GM23338 (cell line): ENCODE data around the gene CAPN9. TPM values are rescaled to one million over a fixed set of nuclear protein-coding genes. Genes with fewer than 3 reads are reported as not detected.

ENCODE experiments used
- ATAC-seq: fragments of 200-7000 bp; cut with Tn5 transposase; 3 replicates; pipeline ENCODE4 v1.9.1; 2020
- DNase-seq: peaks from one replicate; pipeline ENCODE4 v3.0.0-alpha.2; 2015; ENCODE audit warnings: low spot score
- H2AFZ ChIP-seq: fragments of 200-600 bp; sonication (generic); 2 replicates; pipeline ENCODE4 v1.8.0; 2016; ENCODE audit warnings: antibody characterized with exemption, mild to moderate bottlenecking, moderate library complexity
- H3F3A ChIP-seq: fragments of 200-600 bp; sonication (generic); replicated peaks from 2 replicates; pipeline ENCODE4 v1.8.0; 2017; ENCODE audit warnings: antibody characterized with exemption, mixed run types, low read depth
- H3K27ac ChIP-seq: fragments of 200-600 bp; sonication (generic); 2 replicates; pipeline ENCODE4 v1.6.1; 2016; ENCODE audit warnings: low read depth
- H3K27me3 ChIP-seq: fragments of 200-600 bp; sonication (generic); 2 replicates; pipeline ENCODE4 v1.8.0; 2016; ENCODE audit warnings: mild to moderate bottlenecking, mixed run types, moderate library complexity; ENCODE audit not compliant: insufficient read depth
- H3K36me3 ChIP-seq: fragments of 200-600 bp; sonication (generic); 2 replicates; pipeline ENCODE4 v1.8.0; 2016; ENCODE audit warnings: mild to moderate bottlenecking; ENCODE audit not compliant: insufficient read depth
- H3K4me1 ChIP-seq: fragments of 200-600 bp; sonication (generic); 2 replicates; pipeline ENCODE4 v1.8.0; 2016; ENCODE audit warnings: mild to moderate bottlenecking, moderate library complexity; ENCODE audit not compliant: insufficient read depth
- H3K4me2 ChIP-seq: fragments of 200-600 bp; sonication (generic); 2 replicates; pipeline ENCODE4 v1.7.1; 2017; ENCODE audit warnings: mixed run types
- H3K4me3 ChIP-seq: fragments of 200-600 bp; sonication (generic); 2 replicates; pipeline ENCODE4 v1.6.1; 2016; ENCODE audit warnings: mixed run types
- H3K79me2 ChIP-seq: fragments of 200-600 bp; sonication (generic); replicated peaks from 2 replicates; pipeline ENCODE4 v1.8.0; 2017; ENCODE audit warnings: mild to moderate bottlenecking; ENCODE audit not compliant: insufficient read depth
- H3K9me2 ChIP-seq: fragments of 200-600 bp; sonication (generic); 2 replicates; pipeline ENCODE4 v1.8.0; 2017; ENCODE audit not compliant: insufficient read depth
- H4K20me1 ChIP-seq: fragments of 200-600 bp; sonication (generic); replicated peaks from 2 replicates; pipeline ENCODE4 v1.8.0; 2017; ENCODE audit warnings: mild to moderate bottlenecking; ENCODE audit not compliant: insufficient read depth
- H3K27ac Mint-ChIP-seq: 2 replicates; pipeline ENCODE4 v1.8.0; 2020; ENCODE audit warnings: inconsistent platforms, mild to moderate bottlenecking, moderate library complexity, mixed read lengths
- H3K27me3 Mint-ChIP-seq: 3 replicates; pipeline ENCODE4 v1.8.0; 2022; ENCODE audit warnings: low read depth, mild to moderate bottlenecking, moderate library complexity, mixed read lengths, inconsistent platforms; ENCODE audit not compliant: insufficient read depth, poor library complexity
- H3K36me3 Mint-ChIP-seq: 3 replicates; pipeline ENCODE4 v1.8.0; 2021; ENCODE audit warnings: low read depth, mild to moderate bottlenecking, inconsistent platforms, moderate library complexity, mixed read lengths
- H3K4me1 Mint-ChIP-seq: 3 replicates; pipeline ENCODE4 v1.8.0; 2020; ENCODE audit warnings: mild to moderate bottlenecking, inconsistent platforms, mixed read lengths
- H3K4me3 Mint-ChIP-seq: 3 replicates; pipeline ENCODE4 v1.8.0; 2021; ENCODE audit warnings: moderate library complexity, mild to moderate bottlenecking, inconsistent platforms, mixed read lengths
- H3K9me3 Mint-ChIP-seq: 3 replicates; pipeline ENCODE4 v1.8.0; 2020; ENCODE audit warnings: moderate library complexity, mild to moderate bottlenecking, inconsistent platforms, mixed read lengths
- CREB1 ChIP-seq: fragments of 250-450 bp; sonication (Bioruptor Pico); IDR thresholded peaks from 2 replicates; pipeline ENCODE4 v1.5.0; 2020; ENCODE audit warnings: low read depth, mild to moderate bottlenecking, moderate library complexity
- EZH2 ChIP-seq: fragments of 200-600 bp; sonication (generic); IDR thresholded peaks from one replicate; pipeline ENCODE4 v1.8.0; 2017; ENCODE audit warnings: antibody characterized with exemption, mild to moderate bottlenecking, low read depth; ENCODE audit not compliant: unreplicated experiment
- EZH2phosphoT487 ChIP-seq: fragments of 200-600 bp; sonication (generic); IDR thresholded peaks from one replicate; pipeline ENCODE4 v1.8.1; 2018; ENCODE audit warnings: antibody characterized with exemption; ENCODE audit not compliant: unreplicated experiment
- JUNB ChIP-seq: IDR thresholded peaks from one replicate; pipeline ENCODE4 v1.6.1; 2016; ENCODE audit warnings: antibody characterized with exemption; ENCODE audit not compliant: unreplicated experiment
- NANOG ChIP-seq: IDR thresholded peaks from 2 replicates; pipeline ENCODE4 v1.6.1; 2016; ENCODE audit warnings: antibody characterized with exemption, borderline replicate concordance
- POLR2AphosphoS5 ChIP-seq: IDR thresholded peaks from 2 replicates; pipeline ENCODE4 v1.6.1; 2016; ENCODE audit warnings: antibody characterized with exemption, low read depth
- STAT1 ChIP-seq: IDR thresholded peaks from one replicate; pipeline ENCODE4 v1.6.1; 2016; ENCODE audit warnings: antibody characterized with exemption; ENCODE audit not compliant: unreplicated experiment
- ZNF114 ChIP-seq: fragments of 250-450 bp; sonication (Bioruptor Pico); IDR thresholded peaks from 2 replicates; pipeline ENCODE4 v1.5.0; 2020; ENCODE audit warnings: mild to moderate bottlenecking, moderate library complexity
- ZNF331 ChIP-seq: fragments of 250-450 bp; sonication (Bioruptor Pico); IDR thresholded peaks from 2 replicates; pipeline ENCODE4 v1.5.0; 2020; ENCODE audit warnings: low read depth, mild to moderate bottlenecking, moderate library complexity
- polyA plus RNA-seq: library from polyadenylated mRNA; unstranded; fragments of >200 nt; fragmentation: Nextera tagmentation; extraction: Ambion mirVana; gene quantifications from 2 replicates; pipeline ENCODE4 v1.2.1, GENCODE V29; 2016
- total RNA-seq: library from RNA; depleted of rRNA; stranded (reverse); fragments of >200 nt; shearing (Covaris generic); gene quantifications from 2 replicates; pipeline ENCODE4 v1.2.3, GENCODE V29; 2014
- TF ChIP-seq, protein P1 (sequence below), 2 experiments: fragments of 200-600 bp in 1 of 2; sonication (generic) in 1 of 2; conservative IDR thresholded peaks; 2 replicates each; pipeline versions ENCODE4 v1.5.1 to v1.6.1; 2016 to 2017; ENCODE audit warnings: antibody characterized with exemption in 2 of 2, low read depth in 2 of 2, mild to moderate bottlenecking in 2 of 2, moderate library complexity in 1 of 2
- TF ChIP-seq, protein P2 (sequence below): IDR thresholded peaks from one replicate; pipeline ENCODE4 v1.6.1; 2018; ENCODE audit warnings: antibody characterized with exemption; ENCODE audit not compliant: unreplicated experiment
- TF ChIP-seq, protein P3 (sequence below): fragments of 250-450 bp; sonication (Bioruptor Pico); IDR thresholded peaks from 2 replicates; pipeline ENCODE4 v1.5.0; 2020; ENCODE audit warnings: mild to moderate bottlenecking, moderate library complexity
- TF ChIP-seq, protein P4 (sequence below): IDR thresholded peaks from 2 replicates; pipeline ENCODE4 v1.6.1; 2016; ENCODE audit warnings: antibody characterized with exemption

The CAPN9 gene
- total and polyA plus RNA-seq, 2 experiments from 2014 or later, result 0.07 TPM; not detected in 1

DNA sequence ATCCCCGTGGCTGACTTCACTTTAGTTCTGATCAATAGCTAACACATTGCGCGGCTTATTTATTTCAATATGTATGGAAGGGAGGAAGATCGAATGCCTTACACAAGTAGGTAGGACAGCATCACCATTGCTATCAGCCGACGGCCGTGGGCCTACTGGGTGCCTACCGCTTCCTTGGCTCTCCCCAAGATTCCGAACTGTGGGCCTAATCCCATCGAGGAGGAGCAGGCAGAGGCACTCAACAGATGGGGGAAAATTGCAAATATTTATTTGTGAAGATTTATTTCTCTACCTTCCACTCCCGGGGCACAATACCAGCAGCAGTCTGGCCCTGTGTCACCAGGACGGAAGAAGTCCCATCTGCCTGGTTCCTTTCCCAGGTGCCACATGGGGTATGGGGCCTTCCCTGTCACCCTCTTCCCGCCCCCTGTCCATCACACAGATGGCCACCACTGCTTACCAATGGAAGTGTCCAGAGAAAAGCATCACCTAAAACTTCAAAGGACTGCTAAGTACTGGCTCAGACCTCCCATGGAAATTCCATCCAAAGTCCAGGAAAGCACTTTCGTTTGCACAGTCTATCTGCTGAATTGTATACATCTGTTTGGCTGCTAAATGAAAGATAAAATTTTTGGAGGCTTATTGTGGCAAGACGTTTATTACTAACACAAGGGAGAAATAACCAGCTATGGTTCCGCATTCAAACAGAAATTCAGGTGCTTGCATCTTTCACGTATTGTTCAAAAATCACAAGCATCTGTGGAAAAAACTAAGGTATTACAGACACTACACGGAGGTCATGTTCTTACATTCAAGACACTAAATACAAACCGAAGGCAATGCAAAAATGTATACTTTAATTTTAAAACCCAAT lies 45.1 kb upstream of the CAPN9 start:
- no peaks in the 10 kb centered on the region for H3K9me3 Mint-ChIP-seq
- peaks cover 7% of the 10 kb centered on the region for H3K4me1 Mint-ChIP-seq
- Histone ChIP-seq H3K4me2 (no peak overlapping the region), H3K4me1 (no peaks in the 10 kb centered on the region), H2AFZ (no peak overlapping the region), H3F3A (no peaks in the 10 kb centered on the region), H3K27ac (no peak overlapping the region), H3K27me3 (no peaks in the 10 kb centered on the region), H3K9me2 (no peaks in the 10 kb centered on the region), H3K4me3 (no peak overlapping the region), H3K79me2 (no peaks in the 10 kb centered on the region), H4K20me1 (no peaks in the 10 kb centered on the region), H3K36me3 (no peaks in the 10 kb centered on the region)
- no peak overlapping the region for H3K4me3 Mint-ChIP-seq
- H3K36me3 Mint-ChIP-seq, result no peaks in the 10 kb centered on the region
- H3K27ac Mint-ChIP-seq, result no peak overlapping the region
- peaks cover 7% of the 10 kb centered on the region for H3K27me3 Mint-ChIP-seq
- TF ChIP-seq ZNF331 (no peak), NANOG (no peak), CREB1 (no peak), EZH2phosphoT487 (no peak), JUNB (no peak), EZH2 (no peak), STAT1 (no peak), POLR2AphosphoS5 (no peak), ZNF114 (no peak)
- TF ChIP-seq, protein P1, sequence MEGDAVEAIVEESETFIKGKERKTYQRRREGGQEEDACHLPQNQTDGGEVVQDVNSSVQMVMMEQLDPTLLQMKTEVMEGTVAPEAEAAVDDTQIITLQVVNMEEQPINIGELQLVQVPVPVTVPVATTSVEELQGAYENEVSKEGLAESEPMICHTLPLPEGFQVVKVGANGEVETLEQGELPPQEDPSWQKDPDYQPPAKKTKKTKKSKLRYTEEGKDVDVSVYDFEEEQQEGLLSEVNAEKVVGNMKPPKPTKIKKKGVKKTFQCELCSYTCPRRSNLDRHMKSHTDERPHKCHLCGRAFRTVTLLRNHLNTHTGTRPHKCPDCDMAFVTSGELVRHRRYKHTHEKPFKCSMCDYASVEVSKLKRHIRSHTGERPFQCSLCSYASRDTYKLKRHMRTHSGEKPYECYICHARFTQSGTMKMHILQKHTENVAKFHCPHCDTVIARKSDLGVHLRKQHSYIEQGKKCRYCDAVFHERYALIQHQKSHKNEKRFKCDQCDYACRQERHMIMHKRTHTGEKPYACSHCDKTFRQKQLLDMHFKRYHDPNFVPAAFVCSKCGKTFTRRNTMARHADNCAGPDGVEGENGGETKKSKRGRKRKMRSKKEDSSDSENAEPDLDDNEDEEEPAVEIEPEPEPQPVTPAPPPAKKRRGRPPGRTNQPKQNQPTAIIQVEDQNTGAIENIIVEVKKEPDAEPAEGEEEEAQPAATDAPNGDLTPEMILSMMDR (conservative IDR thresholded peaks at IDR 0.05; ENCODE audit: low read depth in 2 of 2), result no peak
- TF ChIP-seq, protein P2, sequence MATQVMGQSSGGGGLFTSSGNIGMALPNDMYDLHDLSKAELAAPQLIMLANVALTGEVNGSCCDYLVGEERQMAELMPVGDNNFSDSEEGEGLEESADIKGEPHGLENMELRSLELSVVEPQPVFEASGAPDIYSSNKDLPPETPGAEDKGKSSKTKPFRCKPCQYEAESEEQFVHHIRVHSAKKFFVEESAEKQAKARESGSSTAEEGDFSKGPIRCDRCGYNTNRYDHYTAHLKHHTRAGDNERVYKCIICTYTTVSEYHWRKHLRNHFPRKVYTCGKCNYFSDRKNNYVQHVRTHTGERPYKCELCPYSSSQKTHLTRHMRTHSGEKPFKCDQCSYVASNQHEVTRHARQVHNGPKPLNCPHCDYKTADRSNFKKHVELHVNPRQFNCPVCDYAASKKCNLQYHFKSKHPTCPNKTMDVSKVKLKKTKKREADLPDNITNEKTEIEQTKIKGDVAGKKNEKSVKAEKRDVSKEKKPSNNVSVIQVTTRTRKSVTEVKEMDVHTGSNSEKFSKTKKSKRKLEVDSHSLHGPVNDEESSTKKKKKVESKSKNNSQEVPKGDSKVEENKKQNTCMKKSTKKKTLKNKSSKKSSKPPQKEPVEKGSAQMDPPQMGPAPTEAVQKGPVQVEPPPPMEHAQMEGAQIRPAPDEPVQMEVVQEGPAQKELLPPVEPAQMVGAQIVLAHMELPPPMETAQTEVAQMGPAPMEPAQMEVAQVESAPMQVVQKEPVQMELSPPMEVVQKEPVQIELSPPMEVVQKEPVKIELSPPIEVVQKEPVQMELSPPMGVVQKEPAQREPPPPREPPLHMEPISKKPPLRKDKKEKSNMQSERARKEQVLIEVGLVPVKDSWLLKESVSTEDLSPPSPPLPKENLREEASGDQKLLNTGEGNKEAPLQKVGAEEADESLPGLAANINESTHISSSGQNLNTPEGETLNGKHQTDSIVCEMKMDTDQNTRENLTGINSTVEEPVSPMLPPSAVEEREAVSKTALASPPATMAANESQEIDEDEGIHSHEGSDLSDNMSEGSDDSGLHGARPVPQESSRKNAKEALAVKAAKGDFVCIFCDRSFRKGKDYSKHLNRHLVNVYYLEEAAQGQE, result no peak
- TF ChIP-seq, protein P3, sequence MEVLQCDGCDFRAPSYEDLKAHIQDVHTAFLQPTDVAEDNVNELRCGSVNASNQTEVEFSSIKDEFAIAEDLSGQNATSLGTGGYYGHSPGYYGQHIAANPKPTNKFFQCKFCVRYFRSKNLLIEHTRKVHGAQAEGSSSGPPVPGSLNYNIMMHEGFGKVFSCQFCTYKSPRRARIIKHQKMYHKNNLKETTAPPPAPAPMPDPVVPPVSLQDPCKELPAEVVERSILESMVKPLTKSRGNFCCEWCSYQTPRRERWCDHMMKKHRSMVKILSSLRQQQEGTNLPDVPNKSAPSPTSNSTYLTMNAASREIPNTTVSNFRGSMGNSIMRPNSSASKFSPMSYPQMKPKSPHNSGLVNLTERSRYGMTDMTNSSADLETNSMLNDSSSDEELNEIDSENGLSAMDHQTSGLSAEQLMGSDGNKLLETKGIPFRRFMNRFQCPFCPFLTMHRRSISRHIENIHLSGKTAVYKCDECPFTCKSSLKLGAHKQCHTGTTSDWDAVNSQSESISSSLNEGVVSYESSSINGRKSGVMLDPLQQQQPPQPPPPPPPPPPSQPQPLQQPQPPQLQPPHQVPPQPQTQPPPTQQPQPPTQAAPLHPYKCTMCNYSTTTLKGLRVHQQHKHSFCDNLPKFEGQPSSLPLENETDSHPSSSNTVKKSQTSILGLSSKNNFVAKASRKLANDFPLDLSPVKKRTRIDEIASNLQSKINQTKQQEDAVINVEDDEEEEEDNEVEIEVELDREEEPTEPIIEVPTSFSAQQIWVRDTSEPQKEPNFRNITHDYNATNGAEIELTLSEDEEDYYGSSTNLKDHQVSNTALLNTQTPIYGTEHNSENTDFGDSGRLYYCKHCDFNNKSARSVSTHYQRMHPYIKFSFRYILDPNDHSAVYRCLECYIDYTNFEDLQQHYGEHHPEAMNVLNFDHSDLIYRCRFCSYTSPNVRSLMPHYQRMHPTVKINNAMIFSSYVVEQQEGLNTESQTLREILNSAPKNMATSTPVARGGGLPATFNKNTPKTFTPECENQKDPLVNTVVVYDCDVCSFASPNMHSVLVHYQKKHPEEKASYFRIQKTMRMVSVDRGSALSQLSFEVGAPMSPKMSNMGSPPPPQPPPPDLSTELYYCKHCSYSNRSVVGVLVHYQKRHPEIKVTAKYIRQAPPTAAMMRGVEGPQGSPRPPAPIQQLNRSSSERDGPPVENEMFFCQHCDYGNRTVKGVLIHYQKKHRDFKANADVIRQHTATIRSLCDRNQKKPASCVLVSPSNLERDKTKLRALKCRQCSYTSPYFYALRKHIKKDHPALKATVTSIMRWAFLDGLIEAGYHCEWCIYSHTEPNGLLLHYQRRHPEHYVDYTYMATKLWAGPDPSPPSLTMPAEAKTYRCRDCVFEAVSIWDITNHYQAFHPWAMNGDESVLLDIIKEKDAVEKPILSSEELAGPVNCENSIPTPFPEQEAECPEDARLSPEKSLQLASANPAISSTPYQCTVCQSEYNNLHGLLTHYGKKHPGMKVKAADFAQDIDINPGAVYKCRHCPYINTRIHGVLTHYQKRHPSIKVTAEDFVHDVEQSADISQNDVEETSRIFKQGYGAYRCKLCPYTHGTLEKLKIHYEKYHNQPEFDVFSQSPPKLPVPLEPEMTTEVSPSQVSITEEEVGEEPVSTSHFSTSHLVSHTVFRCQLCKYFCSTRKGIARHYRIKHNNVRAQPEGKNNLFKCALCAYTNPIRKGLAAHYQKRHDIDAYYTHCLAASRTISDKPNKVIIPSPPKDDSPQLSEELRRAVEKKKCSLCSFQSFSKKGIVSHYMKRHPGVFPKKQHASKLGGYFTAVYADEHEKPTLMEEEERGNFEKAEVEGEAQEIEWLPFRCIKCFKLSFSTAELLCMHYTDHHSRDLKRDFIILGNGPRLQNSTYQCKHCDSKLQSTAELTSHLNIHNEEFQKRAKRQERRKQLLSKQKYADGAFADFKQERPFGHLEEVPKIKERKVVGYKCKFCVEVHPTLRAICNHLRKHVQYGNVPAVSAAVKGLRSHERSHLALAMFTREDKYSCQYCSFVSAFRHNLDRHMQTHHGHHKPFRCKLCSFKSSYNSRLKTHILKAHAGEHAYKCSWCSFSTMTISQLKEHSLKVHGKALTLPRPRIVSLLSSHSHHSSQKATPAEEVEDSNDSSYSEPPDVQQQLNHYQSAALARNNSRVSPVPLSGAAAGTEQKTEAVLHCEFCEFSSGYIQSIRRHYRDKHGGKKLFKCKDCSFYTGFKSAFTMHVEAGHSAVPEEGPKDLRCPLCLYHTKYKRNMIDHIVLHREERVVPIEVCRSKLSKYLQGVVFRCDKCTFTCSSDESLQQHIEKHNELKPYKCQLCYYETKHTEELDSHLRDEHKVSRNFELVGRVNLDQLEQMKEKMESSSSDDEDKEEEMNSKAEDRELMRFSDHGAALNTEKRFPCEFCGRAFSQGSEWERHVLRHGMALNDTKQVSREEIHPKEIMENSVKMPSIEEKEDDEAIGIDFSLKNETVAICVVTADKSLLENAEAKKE (CRISPR knock-in tag), result no peak
- TF ChIP-seq, protein P4, sequence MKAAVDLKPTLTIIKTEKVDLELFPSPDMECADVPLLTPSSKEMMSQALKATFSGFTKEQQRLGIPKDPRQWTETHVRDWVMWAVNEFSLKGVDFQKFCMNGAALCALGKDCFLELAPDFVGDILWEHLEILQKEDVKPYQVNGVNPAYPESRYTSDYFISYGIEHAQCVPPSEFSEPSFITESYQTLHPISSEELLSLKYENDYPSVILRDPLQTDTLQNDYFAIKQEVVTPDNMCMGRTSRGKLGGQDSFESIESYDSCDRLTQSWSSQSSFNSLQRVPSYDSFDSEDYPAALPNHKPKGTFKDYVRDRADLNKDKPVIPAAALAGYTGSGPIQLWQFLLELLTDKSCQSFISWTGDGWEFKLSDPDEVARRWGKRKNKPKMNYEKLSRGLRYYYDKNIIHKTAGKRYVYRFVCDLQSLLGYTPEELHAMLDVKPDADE, result no peak
- DNase-seq (no peak), ATAC-seq (no peak)
